Brain microvascular endothelial cell (primary cell): ENCODE results near the gene LIMS2.

ENCODE experiments used
- DNase-seq: peaks from one replicate; pipeline ENCODE4 v3.0.0-alpha.2; 2020
- H3K27ac ChIP-seq: fragments of 250-450 bp; sonication (Bioruptor Pico); 2 replicates; pipeline ENCODE4 v1.5.1; 2020; ENCODE audit warnings: mild to moderate bottlenecking, moderate library complexity
- H3K27me3 ChIP-seq: fragments of 250-450 bp; sonication (Bioruptor Pico); replicated peaks from 2 replicates; pipeline ENCODE4 v1.5.1; 2020; ENCODE audit warnings: mild to moderate bottlenecking
- H3K36me3 ChIP-seq: fragments of 250-450 bp; sonication (Bioruptor Pico); replicated peaks from 2 replicates; pipeline ENCODE4 v1.5.1; 2020; ENCODE audit warnings: mild to moderate bottlenecking
- H3K4me3 ChIP-seq: 2 replicates; pipeline ENCODE4 v1.5.1; 2011; ENCODE audit warnings: low read depth, mild to moderate bottlenecking, control low read depth, low read length, moderate library complexity
- in situ Hi-C: cut with HindIII; loops from 2 replicates; pipeline ENCODE4 v1.10.0; 2017; ENCODE audit warnings: low sequenced_read_pairs, low pct_ligation_motif_present
- TF ChIP-seq, protein P1 (sequence below): IDR thresholded peaks from 2 replicates; pipeline ENCODE4 v1.5.1; 2011; ENCODE audit warnings: low read depth, mild to moderate bottlenecking, moderate library complexity, low read length, control low read depth, inconsistent platforms; ENCODE audit errors: missing control alignments

LIMS2 gene

DNA sequence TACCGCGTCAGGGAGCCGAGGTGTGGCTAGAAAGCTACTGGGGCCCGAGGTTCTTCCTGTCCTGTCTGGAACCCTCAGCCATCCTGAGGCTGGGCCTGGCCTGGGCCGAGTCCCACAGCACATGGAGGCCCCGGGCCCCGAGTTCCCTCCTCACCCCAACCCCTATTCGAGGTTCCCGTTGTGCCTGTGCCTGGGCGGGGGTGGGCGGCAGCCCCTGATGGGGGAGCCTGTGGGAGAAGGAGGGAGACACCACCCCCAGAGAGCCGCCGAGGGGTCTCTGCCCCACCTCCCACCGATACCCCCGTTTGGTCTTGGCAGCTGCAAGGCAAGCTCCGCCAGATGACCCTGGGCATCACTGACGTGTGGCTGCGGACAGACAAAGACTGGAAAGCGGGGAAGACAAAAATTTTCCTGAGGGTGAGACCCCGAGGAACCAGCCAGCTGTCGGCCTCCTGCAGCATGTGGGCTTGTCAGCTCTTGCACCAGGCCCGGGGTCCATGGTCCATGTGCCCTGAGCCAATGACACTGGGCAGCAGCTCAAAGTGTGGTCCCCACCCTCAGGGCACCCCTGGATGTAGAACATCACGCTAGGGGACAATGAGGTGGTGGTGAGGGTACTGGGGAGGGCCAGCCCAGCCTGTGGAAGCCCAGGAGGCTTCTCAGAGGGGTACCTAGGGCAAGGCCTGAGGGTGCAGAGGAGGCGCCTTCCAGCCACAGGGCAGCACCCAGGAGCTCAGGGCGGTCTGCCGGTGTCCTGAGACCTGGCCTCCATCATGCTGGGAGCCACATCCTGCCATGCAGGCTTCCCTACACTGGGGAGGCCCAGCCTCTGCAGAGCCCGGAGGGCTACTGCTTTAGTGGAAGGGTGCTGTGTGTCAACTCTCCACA is 81.9 kb downstream of the LIMS2 start:
- H3K27me3 ChIP-seq, result no peaks in the 10 kb centered on the region
- H3K4me3 ChIP-seq, result no peak overlapping the region
- no peaks in the 10 kb centered on the region for H3K36me3 ChIP-seq
- TF ChIP-seq, protein P1, sequence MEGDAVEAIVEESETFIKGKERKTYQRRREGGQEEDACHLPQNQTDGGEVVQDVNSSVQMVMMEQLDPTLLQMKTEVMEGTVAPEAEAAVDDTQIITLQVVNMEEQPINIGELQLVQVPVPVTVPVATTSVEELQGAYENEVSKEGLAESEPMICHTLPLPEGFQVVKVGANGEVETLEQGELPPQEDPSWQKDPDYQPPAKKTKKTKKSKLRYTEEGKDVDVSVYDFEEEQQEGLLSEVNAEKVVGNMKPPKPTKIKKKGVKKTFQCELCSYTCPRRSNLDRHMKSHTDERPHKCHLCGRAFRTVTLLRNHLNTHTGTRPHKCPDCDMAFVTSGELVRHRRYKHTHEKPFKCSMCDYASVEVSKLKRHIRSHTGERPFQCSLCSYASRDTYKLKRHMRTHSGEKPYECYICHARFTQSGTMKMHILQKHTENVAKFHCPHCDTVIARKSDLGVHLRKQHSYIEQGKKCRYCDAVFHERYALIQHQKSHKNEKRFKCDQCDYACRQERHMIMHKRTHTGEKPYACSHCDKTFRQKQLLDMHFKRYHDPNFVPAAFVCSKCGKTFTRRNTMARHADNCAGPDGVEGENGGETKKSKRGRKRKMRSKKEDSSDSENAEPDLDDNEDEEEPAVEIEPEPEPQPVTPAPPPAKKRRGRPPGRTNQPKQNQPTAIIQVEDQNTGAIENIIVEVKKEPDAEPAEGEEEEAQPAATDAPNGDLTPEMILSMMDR, result no peak
- in situ Hi-C loops, result no loop called here
- H3K27ac ChIP-seq, result no peak overlapping the region
- no peak for DNase-seq

DNA sequence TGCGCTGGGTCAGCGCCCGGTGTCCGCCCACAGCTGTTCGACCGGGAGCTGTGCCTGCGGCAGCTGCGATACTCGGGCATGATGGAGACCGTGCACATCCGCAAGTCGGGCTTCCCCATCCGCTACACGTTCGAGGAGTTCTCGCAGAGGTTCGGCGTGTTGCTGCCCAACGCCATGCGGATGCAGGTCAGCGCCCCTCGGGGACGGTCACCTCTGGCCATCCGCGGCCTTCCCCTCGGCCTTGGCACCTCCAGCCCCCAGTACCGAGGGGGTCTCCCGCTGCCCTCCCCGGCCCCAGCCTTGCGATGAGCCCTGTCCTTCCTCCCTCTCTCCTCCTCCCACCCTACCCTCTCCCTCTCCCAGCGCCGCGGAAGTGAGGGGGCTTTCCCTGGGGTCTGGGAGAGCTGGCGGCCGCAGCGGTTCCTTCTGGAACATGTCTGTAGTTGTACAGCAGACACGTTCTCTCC is 82.5 kb downstream of the LIMS2 start:
- no peaks in the 10 kb centered on the region for H3K27me3 ChIP-seq
- no peak overlapping the region for H3K27ac ChIP-seq
- TF ChIP-seq, protein P1, result no peak
- in situ Hi-C loops, result no loop called here
- H3K4me3 ChIP-seq, result no peak overlapping the region
- no peak for DNase-seq
- H3K36me3 ChIP-seq, result no peaks in the 10 kb centered on the region

DNA sequence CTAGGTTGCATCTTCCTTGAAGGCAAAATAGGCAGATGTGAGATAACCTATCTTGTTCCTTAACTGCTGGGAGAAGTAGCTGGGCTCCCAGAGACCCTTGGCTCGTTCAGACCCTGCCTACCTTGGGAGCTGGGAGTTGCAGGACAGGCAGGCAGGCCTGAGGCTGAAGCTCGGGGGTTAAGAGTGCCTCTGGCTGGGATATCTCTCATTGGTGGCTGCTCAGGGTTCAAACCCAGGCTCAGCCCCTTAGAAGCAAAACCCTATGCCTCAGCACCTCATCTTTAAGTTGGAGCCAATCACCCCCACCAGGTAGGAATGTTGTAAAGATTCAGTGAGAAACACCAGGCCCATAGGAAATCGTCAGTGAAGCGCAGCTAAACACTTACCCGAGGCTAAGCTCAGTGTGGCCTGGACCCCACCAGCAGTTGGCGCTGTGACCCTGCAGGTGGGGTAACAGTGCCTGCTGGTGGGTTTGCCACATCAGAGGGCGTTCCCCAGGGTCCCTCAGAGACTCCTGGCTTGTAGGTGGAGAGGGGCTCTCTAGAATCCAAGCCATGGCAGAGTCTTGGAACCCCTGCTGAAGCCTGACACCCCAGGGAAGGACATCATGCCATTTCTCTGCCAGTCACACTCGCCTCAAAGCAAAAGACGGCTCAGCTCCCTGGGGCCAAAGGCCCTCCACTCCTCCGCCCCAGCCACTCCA is 84.0 kb downstream of the LIMS2 start:
- in situ Hi-C loops, result no loop called here
- Histone ChIP-seq H3K4me3 (no peak overlapping the region), H3K36me3 (no peaks in the 10 kb centered on the region), H3K27ac (no peak overlapping the region), H3K27me3 (no peaks in the 10 kb centered on the region)
- TF ChIP-seq, protein P1, result peak; percentile 100
- DNase-seq, result peak; percentile 53

DNA sequence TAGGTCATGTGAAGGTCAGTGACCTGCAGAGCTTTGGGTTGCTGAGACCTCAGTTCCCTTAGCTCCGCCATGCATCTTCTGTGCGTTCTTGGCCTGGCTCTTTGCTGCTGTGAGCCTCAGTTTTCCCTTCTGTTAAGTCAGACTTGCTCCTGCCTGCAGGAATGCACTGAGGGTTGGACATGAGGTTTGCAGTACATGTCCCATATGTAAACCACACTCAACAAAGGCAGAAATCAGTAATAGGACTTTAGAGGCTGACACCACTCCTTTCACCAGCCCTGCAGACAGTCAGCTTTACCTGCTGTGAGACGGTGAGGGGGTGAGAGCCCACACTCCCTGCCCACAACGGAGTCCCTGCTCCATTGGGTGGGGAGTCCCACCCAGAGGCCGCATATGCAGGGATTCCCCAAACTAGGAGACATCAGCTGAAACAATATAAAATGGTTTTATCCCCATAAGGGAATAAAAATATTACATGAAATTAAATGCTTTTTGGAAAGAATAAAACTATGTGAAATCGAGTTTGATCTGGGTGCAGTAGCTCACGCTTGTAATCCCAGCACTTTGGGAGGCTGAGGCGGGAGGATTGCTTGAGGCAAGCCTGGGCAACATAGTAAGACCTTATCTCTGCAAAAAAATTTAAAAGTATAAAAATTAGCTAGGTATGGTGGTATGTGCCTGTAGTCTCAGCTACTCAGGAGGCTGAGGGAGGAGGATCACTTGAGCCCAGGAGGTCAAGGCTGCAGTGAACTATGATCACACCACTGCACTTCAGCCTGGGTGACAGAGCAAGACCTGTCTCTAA is 84.7 kb downstream of the LIMS2 start:
- TF ChIP-seq, protein P1, result no peak
- no peak overlapping the region for H3K27ac ChIP-seq
- H3K27me3 ChIP-seq, result no peaks in the 10 kb centered on the region
- no peak for DNase-seq
- H3K36me3 ChIP-seq, result no peaks in the 10 kb centered on the region
- in situ Hi-C loops, result no loop called here
- H3K4me3 ChIP-seq, result no peak overlapping the region

DNA sequence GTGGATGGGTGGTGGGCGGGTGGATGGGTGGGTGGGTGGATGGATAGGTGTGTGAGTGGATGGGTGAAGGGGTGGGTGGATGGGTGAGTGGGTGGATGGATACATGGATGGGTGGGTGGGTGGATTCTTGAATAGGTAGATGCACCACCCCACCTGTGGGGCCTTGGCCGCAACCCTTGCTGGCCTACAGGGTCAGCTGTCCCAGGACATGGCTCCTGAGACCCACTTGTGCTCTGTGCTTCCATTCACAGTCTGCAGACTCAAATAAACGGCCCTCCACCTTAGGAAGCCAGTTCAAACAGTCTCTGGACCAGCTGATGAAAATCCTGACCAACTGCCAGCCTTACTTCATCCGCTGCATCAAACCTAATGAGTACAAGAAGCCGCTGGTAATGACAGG is 85.5 kb downstream of the LIMS2 start:
- in situ Hi-C loops, result no loop called here

More for the DNA sequence above, 85.5 kb downstream of the LIMS2 start:
- Histone ChIP-seq H3K27me3 (no peaks in the 10 kb centered on the region), H3K36me3 (no peaks in the 10 kb centered on the region), H3K27ac (no peak overlapping the region), H3K4me3 (no peak overlapping the region)
- TF ChIP-seq, protein P1, result no peak
- no peak for DNase-seq
